Neural cell (in vitro differentiated cells): ENCODE data around the gene KLHDC8A. TPM values are rescaled to one million over a fixed set of nuclear protein-coding genes. Genes with fewer than 3 reads are reported as not detected.

Experiments
- H2AFZ ChIP-seq: fragments of 200-600, 300-800 bp; sonication (generic), shearing (Covaris generic); 2 replicates; pipeline ENCODE4 v1.6.0; 2014; ENCODE audit warnings: low read depth, mild to moderate bottlenecking, antibody characterized with exemption, low read length, moderate library complexity
- H3F3A ChIP-seq: fragments of 200-600 bp; shearing (Covaris generic); 2 replicates; pipeline ENCODE4 v1.6.1; 2016; ENCODE audit warnings: mild to moderate bottlenecking, moderate library complexity, mixed read lengths, antibody characterized with exemption, low read length; ENCODE audit not compliant: insufficient read depth, poor library complexity, severe bottlenecking
- H3K27ac ChIP-seq: fragments of 200-600, 300-800 bp; sonication (generic), shearing (Covaris generic); 2 replicates; pipeline ENCODE4 v1.5.1; 2014; ENCODE audit warnings: mild to moderate bottlenecking, low read length, moderate library complexity
- H3K27me3 ChIP-seq: fragments of 300-800, 200-600 bp; sonication (generic), shearing (Covaris generic); 2 replicates; pipeline ENCODE4 v1.6.0; 2014; ENCODE audit warnings: mild to moderate bottlenecking, low read depth, low read length, moderate library complexity; ENCODE audit not compliant: insufficient read depth
- H3K36me3 ChIP-seq: fragments of 300-800, 200-600 bp; sonication (generic), shearing (Covaris generic); 2 replicates; pipeline ENCODE4 v1.5.1; 2014; ENCODE audit warnings: mild to moderate bottlenecking, antibody characterized with exemption, low read length, moderate library complexity; ENCODE audit not compliant: insufficient read depth
- H3K4me2 ChIP-seq: fragments of 300-800, 200-600 bp; sonication (generic), shearing (Covaris generic); 2 replicates; pipeline ENCODE4 v1.6.0; 2014; ENCODE audit warnings: mild to moderate bottlenecking, low read length
- H3K4me3 ChIP-seq: fragments of 300-800, 200-600 bp; sonication (generic), shearing (Covaris generic); 2 replicates; pipeline ENCODE4 v1.5.1; 2014; ENCODE audit warnings: mild to moderate bottlenecking, low read length, moderate library complexity
- H3K79me2 ChIP-seq: fragments of 200-600 bp; shearing (Covaris generic); replicated peaks from 2 replicates; pipeline ENCODE4 v1.6.0; 2014; ENCODE audit warnings: mild to moderate bottlenecking, low read length, moderate library complexity; ENCODE audit not compliant: insufficient read depth
- H3K9ac ChIP-seq: fragments of 300-800, 200-600 bp; sonication (generic), shearing (Covaris generic); 2 replicates; pipeline ENCODE4 v1.6.1; 2016; ENCODE audit warnings: mild to moderate bottlenecking, low read length, mixed read lengths
- H3K9me2 ChIP-seq: fragments of 200-600 bp; shearing (Covaris generic); 2 replicates; pipeline ENCODE4 v1.6.1; 2016; ENCODE audit warnings: mild to moderate bottlenecking, low read length, mixed read lengths; ENCODE audit not compliant: insufficient read depth
- H3K9me3 ChIP-seq: fragments of 200-600, 300-800 bp; sonication (generic), shearing (Covaris generic); 2 replicates; pipeline ENCODE4 v1.6.1; 2016; ENCODE audit warnings: mild to moderate bottlenecking, mixed run types, low read length, moderate library complexity, mixed read lengths
- H4K20me1 ChIP-seq: fragments of 200-600 bp; shearing (Covaris generic); 2 replicates; pipeline ENCODE4 v1.6.1; 2016; ENCODE audit warnings: mild to moderate bottlenecking, mixed run types; ENCODE audit not compliant: insufficient read depth
- CTCF ChIP-seq: fragments of 450-650 bp; IDR thresholded peaks from 2 replicates; pipeline ENCODE4 v1.5.1; 2014; ENCODE audit warnings: antibody characterized with exemption, mild to moderate bottlenecking, moderate library complexity; ENCODE audit not compliant: poor library complexity, severe bottlenecking
- EP300 ChIP-seq: fragments of 450-650 bp; conservative IDR thresholded peaks from 2 replicates; pipeline ENCODE4 v1.6.1; 2014; ENCODE audit warnings: antibody characterized with exemption, mild to moderate bottlenecking, moderate library complexity; ENCODE audit not compliant: poor library complexity, severe bottlenecking
- EZH2 ChIP-seq: fragments of 200-600, 300-800 bp; shearing (Covaris generic), sonication (generic); IDR thresholded peaks from 2 replicates; pipeline ENCODE4 v1.6.1; 2014; ENCODE audit warnings: antibody characterized with exemption, low read length, borderline replicate concordance, mild to moderate bottlenecking; ENCODE audit not compliant: insufficient read depth, poor library complexity, severe bottlenecking
- MXI1 ChIP-seq: fragments of 450-650 bp; conservative IDR thresholded peaks from 2 replicates; pipeline ENCODE4 v1.6.1; 2014; ENCODE audit warnings: antibody characterized with exemption, mild to moderate bottlenecking; ENCODE audit not compliant: poor library complexity, severe bottlenecking
- POLR2AphosphoS5 ChIP-seq: IDR thresholded peaks from 2 replicates; pipeline ENCODE4 v1.6.1; 2012
- RAD21 ChIP-seq: fragments of 450-650 bp; conservative IDR thresholded peaks from 2 replicates; pipeline ENCODE4 v1.6.1; 2014; ENCODE audit warnings: antibody characterized with exemption, mild to moderate bottlenecking, moderate library complexity
- REST ChIP-seq: IDR thresholded peaks from 2 replicates; pipeline ENCODE4 v1.6.1; 2012; ENCODE audit warnings: borderline replicate concordance
- SMC3 ChIP-seq: fragments of 450-650 bp; conservative IDR thresholded peaks from 2 replicates; pipeline ENCODE4 v1.6.1; 2014; ENCODE audit warnings: antibody characterized with exemption, mild to moderate bottlenecking, moderate library complexity; ENCODE audit not compliant: poor library complexity
- TAF1 ChIP-seq: IDR thresholded peaks from 2 replicates; pipeline ENCODE4 v1.6.1; 2012; ENCODE audit warnings: low read depth
- polyA plus RNA-seq: library from polyadenylated mRNA; depleted of rRNA; stranded (reverse); fragments of >200 nt; gene quantifications from 2 replicates; pipeline ENCODE4 v1.2.3, GENCODE V29; 2014

The KLHDC8A gene
- polyA plus RNA-seq, 1 donor from 2014 or later, result 7.7 TPM

DNA sequence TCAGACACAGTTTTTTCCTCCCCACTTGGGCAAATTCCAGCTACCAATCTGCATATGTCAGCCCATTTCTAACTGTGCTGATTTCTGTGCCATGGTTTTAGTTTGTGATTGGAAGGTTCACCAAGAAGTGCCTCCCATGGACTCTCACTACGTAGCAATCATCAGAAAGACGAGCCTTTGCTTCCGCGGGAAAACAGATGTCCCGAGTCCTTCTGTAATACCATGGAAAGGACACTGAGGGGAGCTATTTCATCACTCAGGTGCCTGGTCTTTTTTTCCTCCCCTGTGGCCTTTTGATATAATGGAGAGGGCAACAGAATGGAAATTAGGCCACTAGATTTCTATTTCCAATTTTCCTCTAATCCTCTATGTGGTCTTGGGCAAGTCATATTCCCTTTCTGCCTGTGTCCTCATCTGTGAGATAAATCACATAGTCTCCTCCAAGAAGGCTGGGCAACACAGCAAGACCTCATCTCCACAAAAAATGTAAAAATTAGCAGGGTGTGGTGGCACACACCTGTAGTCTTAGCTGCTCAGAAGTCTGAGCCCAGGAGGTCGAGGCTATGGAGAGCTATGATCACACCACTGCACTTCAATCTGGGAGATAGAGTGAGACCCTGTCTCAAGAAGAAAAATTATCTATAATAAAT, 40.4 kb upstream of the KLHDC8A start:
- H3K27me3 ChIP-seq, result no peaks in the 10 kb centered on the region
- H3K79me2 ChIP-seq, result no peaks in the 10 kb centered on the region
- no peak overlapping the region for H3K9ac ChIP-seq
- H3K36me3 ChIP-seq, result no peaks in the 10 kb centered on the region
- H2AFZ ChIP-seq, result no peak overlapping the region
- no peak overlapping the region for H3K27ac ChIP-seq
- H3K4me3 ChIP-seq, result no peak overlapping the region
- no peaks in the 10 kb centered on the region for H3K9me3 ChIP-seq
- H4K20me1 ChIP-seq, result no peaks in the 10 kb centered on the region
- H3K4me2 ChIP-seq, result no peak overlapping the region
- no peaks in the 10 kb centered on the region for H3K9me2 ChIP-seq
- no peaks in the 10 kb centered on the region for H3F3A ChIP-seq
- TF ChIP-seq SMC3 (peak; percentile 70), RAD21 (peak; percentile 72), CTCF (peak; percentile 59), MXI1 (no peak)

DNA sequence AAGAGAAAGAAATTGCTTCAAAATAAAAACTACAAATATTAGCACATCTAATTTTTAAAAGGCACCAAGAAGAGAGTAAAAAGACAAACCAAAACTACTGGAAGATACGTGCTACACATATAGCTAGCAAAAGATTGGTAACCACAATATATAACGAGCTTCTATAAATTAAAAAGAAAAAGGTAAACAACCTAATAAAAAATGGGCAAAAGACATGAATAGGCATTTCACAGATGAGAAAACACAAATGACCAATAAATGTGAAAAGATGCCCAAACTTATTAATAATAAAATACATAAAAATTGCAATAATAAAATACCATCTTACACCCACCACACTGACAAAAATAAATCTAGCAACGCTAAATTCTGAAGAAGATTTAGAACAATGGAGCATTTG, 38.9 kb upstream of the KLHDC8A start:
- no peak overlapping the region for H2AFZ ChIP-seq
- no peak overlapping the region for H3K27ac ChIP-seq
- no peaks in the 10 kb centered on the region for H3F3A ChIP-seq
- H3K36me3 ChIP-seq, result no peaks in the 10 kb centered on the region
- H3K79me2 ChIP-seq, result no peaks in the 10 kb centered on the region
- H3K9ac ChIP-seq, result no peak overlapping the region
- no peak overlapping the region for H3K4me2 ChIP-seq
- no peaks in the 10 kb centered on the region for H3K9me3 ChIP-seq
- no peak for TF ChIP-seq EP300
- TF ChIP-seq POLR2AphosphoS5, result no peak
- TF ChIP-seq TAF1, result no peak
- TF ChIP-seq RAD21, result no peak
- no peak for TF ChIP-seq CTCF
- no peak for TF ChIP-seq REST
- no peak for TF ChIP-seq MXI1
- TF ChIP-seq SMC3, result no peak
- TF ChIP-seq EZH2, result no peak
- H3K9me2 ChIP-seq, result no peaks in the 10 kb centered on the region
- no peaks in the 10 kb centered on the region for H3K27me3 ChIP-seq
- H3K4me3 ChIP-seq, result no peak overlapping the region
- H4K20me1 ChIP-seq, result no peaks in the 10 kb centered on the region
